K562 (cell line): ENCODE measurements around the gene TMEFF2.

Experiments
- CREB1 ChIP-seq, 2 experiments: sonication (generic) in 1 of 2; formaldehyde crosslinking in 1 of 2; IDR thresholded peaks; 2 replicates each; pipeline versions ENCODE4 v1.6.1 to v1.8.0; 2012 to 2022; ENCODE audit warnings: inconsistent platforms in 1 of 2, mild to moderate bottlenecking in 1 of 2, missing genetic modification reagents in 1 of 2, moderate library complexity in 1 of 2
- TF ChIP-seq, protein P1 (sequence below): fragments of 250-450 bp; sonication (Bioruptor Pico); IDR thresholded peaks from 2 replicates; pipeline ENCODE4 v1.5.0; 2021; ENCODE audit warnings: mild to moderate bottlenecking, borderline replicate concordance

DNA sequence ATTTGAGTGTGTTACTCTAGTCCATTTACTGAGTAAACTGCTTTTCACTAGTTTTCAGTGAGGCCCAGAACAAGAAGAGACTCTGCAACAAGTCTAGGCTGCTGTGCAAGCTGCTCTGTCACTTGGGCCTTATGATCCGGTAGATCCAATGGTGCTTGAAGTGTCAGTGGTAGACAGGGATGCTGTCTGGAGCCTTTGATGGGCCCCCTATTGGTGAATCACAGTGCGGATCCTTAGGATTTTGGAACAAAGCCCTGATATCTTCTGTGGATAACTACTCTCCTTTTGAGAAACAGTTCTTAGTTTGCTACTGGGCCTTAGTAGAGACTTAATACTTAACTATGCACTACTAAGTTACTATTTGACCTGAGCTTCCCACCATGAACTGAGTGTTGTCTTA, 150.2 kb downstream of the TMEFF2 start:
- TF ChIP-seq CREB1 (IDR thresholded peaks at IDR 0.05) = no peak
- TF ChIP-seq CREB1 (CRISPR knock-in tag; IDR thresholded peaks at IDR 0.05) = no peak
- TF ChIP-seq, protein P1, sequence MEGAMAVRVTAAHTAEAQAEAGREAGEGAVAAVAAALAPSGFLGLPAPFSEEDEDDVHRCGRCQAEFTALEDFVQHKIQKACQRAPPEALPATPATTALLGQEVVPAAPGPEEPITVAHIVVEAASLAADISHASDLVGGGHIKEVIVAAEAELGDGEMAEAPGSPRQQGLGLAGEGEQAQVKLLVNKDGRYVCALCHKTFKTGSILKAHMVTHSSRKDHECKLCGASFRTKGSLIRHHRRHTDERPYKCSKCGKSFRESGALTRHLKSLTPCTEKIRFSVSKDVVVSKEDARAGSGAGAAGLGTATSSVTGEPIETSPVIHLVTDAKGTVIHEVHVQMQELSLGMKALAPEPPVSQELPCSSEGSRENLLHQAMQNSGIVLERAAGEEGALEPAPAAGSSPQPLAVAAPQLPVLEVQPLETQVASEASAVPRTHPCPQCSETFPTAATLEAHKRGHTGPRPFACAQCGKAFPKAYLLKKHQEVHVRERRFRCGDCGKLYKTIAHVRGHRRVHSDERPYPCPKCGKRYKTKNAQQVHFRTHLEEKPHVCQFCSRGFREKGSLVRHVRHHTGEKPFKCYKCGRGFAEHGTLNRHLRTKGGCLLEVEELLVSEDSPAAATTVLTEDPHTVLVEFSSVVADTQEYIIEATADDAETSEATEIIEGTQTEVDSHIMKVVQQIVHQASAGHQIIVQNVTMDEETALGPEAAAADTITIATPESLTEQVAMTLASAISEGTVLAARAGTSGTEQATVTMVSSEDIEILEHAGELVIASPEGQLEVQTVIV (CRISPR knock-in tag) = no peak
